Calu3 (cell line): ENCODE data around the gene CHD9. TPM values are rescaled to one million over a fixed set of nuclear protein-coding genes. Genes with fewer than 3 reads are reported as not detected.

Experiments
- BruUV-seq: library from RNA; stranded (reverse); fragments of 400-500 nt; replicated peaks from 2 replicates; lab custom pipeline; 2021; lab: Mats Ljungman, UMichigan
- CTCF ChIA-PET: fragments of 300-600 bp; sonication (Branson Sonifier 250); formaldehyde crosslinking; loops from one replicate; lab custom pipeline; 2022; ENCODE audit warnings: antibody characterized with exemption; lab: Charles Lee
- DNase-seq: peaks from one replicate; pipeline ENCODE4 v3.0.0; 2022
- H3K27ac Mint-ChIP-seq: one replicate; pipeline ENCODE4 v1.8.0; 2022; ENCODE audit warnings: mixed read lengths; ENCODE audit not compliant: unreplicated experiment
- H3K27me3 Mint-ChIP-seq: one replicate; pipeline ENCODE4 v1.8.0; 2022; ENCODE audit warnings: mixed read lengths; ENCODE audit not compliant: unreplicated experiment
- H3K36me3 Mint-ChIP-seq: one replicate; pipeline ENCODE4 v1.8.0; 2022; ENCODE audit warnings: mild to moderate bottlenecking, moderate library complexity, mixed read lengths; ENCODE audit not compliant: insufficient read depth, unreplicated experiment
- H3K4me1 Mint-ChIP-seq: one replicate; pipeline ENCODE4 v1.8.0; 2022; ENCODE audit warnings: mild to moderate bottlenecking, low read depth, mixed read lengths; ENCODE audit not compliant: unreplicated experiment
- H3K4me3 Mint-ChIP-seq: one replicate; pipeline ENCODE4 v1.8.0; 2022; ENCODE audit warnings: mild to moderate bottlenecking, low read depth, moderate library complexity, mixed read lengths; ENCODE audit not compliant: unreplicated experiment
- H3K9me3 Mint-ChIP-seq: one replicate; pipeline ENCODE4 v1.8.0; 2022; ENCODE audit warnings: low read depth, mixed read lengths; ENCODE audit not compliant: unreplicated experiment
- intact Hi-C: fragments of 100-400 bp; cut with micrococcal nuclease; formaldehyde crosslinking; loops from one replicate; pipeline ENCODE4 v1.10.0; 2022; ENCODE audit not compliant: unreplicated experiment
- total RNA-seq: library from RNA; stranded (reverse); gene quantifications from 2 replicates; pipeline ENCODE4 v1.2.3, GENCODE V29; 2022
- TF ChIP-seq, protein P1 (sequence below): fragments of 200-600 bp; IDR thresholded peaks from one replicate; pipeline ENCODE4 v1.8.0; 2022; ENCODE audit warnings: antibody characterized with exemption; ENCODE audit not compliant: unreplicated experiment

CHD9 gene
- total RNA-seq, 1 experiment from 2014 or later, result 69.5 TPM

DNA sequence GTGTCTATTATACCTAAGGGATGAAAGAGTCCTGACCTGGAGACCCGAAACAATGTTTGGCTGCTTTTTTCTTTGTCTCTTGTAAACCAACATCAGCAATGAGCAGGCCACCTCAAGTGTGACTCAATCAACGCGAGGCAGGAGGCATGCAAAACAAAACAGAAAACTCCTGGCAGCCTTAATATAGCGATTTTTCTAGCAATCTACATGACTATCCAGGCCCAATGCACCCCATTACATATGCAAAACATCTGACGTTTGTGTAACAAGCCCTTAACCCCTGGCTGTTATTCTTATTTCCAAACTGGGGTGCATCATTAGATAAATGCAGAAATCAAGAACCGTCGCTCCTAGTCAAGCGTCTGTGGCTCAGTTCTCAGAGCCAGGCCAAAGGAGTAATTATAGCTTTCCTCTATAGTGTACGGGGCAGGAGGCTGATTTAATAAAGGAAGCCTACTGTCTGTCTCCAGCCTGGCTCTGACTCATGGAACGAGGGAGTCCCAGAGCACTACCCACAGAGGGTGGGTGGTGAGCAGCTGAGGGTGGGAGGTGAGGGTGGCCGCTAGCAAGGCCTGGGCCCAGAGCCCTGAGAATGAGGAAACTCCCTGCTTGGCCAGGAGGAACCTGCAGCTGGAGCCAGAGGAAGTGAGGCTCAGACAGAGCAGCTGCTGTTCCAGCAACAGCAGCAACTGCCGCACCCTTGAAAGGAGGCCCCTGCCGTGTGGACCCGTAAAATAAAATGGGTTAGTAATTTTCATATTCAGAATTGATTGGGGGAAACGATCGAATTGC is 43.9 kb downstream of the CHD9 start:
- H3K9me3 Mint-ChIP-seq, result no peaks in the 10 kb centered on the region
- no TSS peak for BruUV-seq
- no peaks in the 10 kb centered on the region for H3K27me3 Mint-ChIP-seq
- TF ChIP-seq, protein P1, sequence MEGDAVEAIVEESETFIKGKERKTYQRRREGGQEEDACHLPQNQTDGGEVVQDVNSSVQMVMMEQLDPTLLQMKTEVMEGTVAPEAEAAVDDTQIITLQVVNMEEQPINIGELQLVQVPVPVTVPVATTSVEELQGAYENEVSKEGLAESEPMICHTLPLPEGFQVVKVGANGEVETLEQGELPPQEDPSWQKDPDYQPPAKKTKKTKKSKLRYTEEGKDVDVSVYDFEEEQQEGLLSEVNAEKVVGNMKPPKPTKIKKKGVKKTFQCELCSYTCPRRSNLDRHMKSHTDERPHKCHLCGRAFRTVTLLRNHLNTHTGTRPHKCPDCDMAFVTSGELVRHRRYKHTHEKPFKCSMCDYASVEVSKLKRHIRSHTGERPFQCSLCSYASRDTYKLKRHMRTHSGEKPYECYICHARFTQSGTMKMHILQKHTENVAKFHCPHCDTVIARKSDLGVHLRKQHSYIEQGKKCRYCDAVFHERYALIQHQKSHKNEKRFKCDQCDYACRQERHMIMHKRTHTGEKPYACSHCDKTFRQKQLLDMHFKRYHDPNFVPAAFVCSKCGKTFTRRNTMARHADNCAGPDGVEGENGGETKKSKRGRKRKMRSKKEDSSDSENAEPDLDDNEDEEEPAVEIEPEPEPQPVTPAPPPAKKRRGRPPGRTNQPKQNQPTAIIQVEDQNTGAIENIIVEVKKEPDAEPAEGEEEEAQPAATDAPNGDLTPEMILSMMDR, result no peak
- intact Hi-C loops, result loop anchor here (2.0 kb wide), 1 partner anchor 44 kb away; the partner anchor contains the start of gene CHD9
- peak overlapping the region; percentile 72 for H3K4me3 Mint-ChIP-seq
- DNase-seq, result peak; percentile 76
- peaks cover 51% of the 10 kb centered on the region for H3K4me1 Mint-ChIP-seq
- H3K27ac Mint-ChIP-seq, result peak overlapping the region; percentile 93
- H3K36me3 Mint-ChIP-seq, result peaks cover 13% of the 10 kb centered on the region
- CTCF ChIA-PET, result interaction anchor here (0.7 to 2.6 kb wide), 8 partner anchors 10 to 109 kb away, joined by 3 to 15 read pairs (median 4); partner anchors contain the start of genes CHD9 and CHD9NB

DNA sequence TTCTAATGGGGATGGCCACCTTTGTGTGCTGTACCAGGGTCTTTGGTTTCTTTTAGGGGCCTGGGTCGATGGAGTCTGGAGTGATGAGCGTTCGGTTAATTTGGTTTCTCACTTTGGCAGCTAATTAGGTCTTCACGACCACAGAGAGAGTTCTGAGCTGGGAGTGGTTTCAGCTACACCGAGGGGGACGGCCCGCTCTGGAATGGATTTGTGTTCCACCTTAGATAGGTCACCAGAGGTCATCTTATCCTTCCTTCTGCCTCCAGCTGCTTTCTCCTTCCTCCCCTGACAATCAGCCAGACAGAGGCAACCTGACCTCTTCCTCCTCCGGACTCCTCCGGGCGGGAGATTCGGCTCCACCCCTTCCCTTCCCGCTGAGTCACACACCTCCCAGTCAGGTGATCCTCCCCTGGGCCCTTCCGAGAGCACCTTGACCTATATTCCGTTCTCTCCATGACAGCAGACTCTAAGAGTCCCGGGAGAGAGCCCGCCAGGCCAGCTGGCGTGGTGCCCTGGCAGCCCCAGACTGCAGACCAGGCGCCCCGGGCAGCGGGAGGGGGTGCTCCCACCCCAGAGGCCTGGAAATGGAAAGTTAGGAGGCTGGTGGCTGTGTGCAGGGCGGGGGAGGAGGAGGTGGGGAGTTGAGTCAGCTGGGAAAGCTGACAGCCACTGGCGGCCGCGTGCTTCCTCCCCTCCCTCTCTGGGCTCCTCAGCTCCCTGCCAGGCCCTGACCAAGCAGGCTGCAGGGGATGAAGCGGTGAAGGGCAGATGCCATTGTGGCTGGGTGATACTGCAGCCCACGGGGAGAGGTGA is 44.7 kb downstream of the CHD9 start:
- Mint-ChIP-seq H3K27ac (peak overlapping the region; percentile 93), H3K36me3 (peaks cover 13% of the 10 kb centered on the region), H3K27me3 (no peaks in the 10 kb centered on the region), H3K4me1 (peaks cover 43% of the 10 kb centered on the region), H3K4me3 (peak overlapping the region; percentile 72), H3K9me3 (no peaks in the 10 kb centered on the region)
- BruUV-seq, result TSS peak; percentile 99
- TF ChIP-seq, protein P1, result no peak
- intact Hi-C loops, result loop anchor here (2.0 kb wide), 1 partner anchor 45 kb away; the partner anchor contains the start of gene CHD9
- peak; percentile 97 for DNase-seq
- CTCF ChIA-PET, result interaction anchor here (0.7 to 2.6 kb wide), 11 partner anchors 11 to 109 kb away, joined by 3 to 15 read pairs (median 4); partner anchors contain the start of genes CHD9 and CHD9NB

DNA sequence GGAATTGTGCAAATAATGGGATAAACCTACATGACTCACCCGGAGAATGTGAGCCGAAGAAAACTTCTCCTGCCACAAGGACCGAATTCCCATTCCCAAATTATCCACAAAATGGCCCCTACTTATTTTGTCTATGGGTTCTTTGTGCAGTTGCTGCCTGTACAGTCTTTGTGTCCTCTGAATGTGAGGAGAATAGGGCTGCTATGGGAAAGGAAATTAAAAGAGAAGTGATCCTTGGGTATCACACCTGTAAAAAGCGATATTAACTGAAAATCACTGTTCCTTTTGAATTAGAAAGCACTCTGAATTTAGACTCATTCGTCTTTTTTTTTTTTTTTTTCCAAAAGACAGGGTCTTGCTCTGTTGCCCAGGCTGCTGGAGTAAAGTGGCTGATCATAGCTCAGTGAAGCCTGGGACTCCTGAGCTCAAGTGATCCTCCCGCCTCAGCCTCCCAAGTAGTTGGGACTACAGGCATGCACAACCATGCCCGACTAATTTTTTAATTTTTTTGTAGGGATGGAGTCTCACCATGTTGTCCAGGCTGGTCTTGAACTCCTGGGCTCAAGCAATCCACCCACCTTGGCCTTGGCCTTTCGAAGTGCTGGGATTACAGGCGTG is 45.4 kb downstream of the CHD9 start:
- intact Hi-C loops, result no loop called here
- Mint-ChIP-seq H3K36me3 (peaks cover 13% of the 10 kb centered on the region), H3K4me1 (peaks cover 36% of the 10 kb centered on the region), H3K27ac (peak overlapping the region; percentile 93), H3K27me3 (no peaks in the 10 kb centered on the region), H3K9me3 (no peaks in the 10 kb centered on the region), H3K4me3 (peak overlapping the region; percentile 72)
- DNase-seq, result no peak
- CTCF ChIA-PET, result interaction anchor here (0.7 to 2.6 kb wide), 7 partner anchors 12 to 45 kb away, joined by 3 to 15 read pairs (median 7); partner anchors contain the start of gene CHD9
- TF ChIP-seq, protein P1, result no peak
- BruUV-seq, result TSS peak; percentile 51

DNA sequence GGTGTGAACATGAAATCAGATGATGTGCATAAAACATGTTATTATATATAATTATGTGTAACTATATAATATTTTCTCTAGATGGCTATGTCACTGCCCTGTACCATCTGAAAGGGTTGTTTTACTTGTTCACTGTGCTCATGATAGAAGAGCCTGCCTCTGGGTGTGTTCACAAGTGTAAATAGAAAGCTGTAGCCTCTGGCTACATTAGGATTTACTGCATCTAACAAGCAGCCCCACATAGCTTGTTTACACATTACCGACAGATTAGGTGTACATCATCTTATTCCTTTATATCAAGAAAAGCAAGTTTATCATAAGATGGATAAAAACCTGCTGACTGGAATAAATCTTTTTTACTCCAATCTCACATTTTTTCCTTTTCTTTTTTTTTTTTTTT is 46.1 kb downstream of the CHD9 start:
- H3K27ac Mint-ChIP-seq, result peak overlapping the region; percentile 5
- CTCF ChIA-PET, result interaction anchor here (1.4 to 2.6 kb wide), 3 partner anchors 29 to 46 kb away, joined by 3 to 15 read pairs (median 7); partner anchors contain the start of gene CHD9

More for the DNA sequence above, 46.1 kb downstream of the CHD9 start:
- Mint-ChIP-seq H3K4me1 (peaks cover 34% of the 10 kb centered on the region), H3K9me3 (no peaks in the 10 kb centered on the region), H3K4me3 (peak overlapping the region; percentile 72), H3K36me3 (peaks cover 13% of the 10 kb centered on the region), H3K27me3 (no peaks in the 10 kb centered on the region)
- BruUV-seq, result no TSS peak
- TF ChIP-seq, protein P1, result no peak
- DNase-seq, result no peak
- intact Hi-C loops, result no loop called here
